ENCODE results near the gene PLCB1.

PLCB1 gene

DNA sequence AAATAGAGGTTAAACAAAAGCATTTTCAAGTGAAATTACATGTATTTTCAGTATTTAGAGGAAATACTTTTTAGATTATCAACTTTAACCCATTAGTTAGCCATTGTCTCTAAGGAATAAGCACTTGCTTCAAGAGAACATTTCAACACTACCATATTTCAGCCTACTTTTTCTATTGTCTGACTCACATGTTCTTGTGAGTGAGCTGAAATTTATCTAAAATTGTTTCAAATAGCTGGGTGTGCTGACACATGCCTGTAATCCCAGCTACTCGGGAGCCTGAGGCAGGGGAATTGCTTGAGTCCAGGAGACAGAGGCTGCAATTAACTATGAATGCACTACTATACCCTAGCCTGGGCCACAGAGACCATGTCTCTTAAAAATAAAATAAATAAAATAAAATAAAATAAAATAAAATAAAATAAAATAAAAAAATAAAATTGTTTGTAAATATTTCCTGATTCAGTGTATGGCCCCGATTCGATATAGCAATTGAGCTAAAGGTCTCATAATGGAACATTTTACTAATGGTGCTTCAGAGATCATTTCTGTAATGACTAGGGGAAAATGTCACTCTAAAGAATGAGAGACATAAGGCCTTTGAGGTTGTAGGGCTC, 612.3 kb downstream of the PLCB1 start:
- no peak for DNase-seq

GRCh38 chr20:8749101-8749500, 617.0 kb downstream of the PLCB1 start:
- DNase-seq, result no peak

DNA sequence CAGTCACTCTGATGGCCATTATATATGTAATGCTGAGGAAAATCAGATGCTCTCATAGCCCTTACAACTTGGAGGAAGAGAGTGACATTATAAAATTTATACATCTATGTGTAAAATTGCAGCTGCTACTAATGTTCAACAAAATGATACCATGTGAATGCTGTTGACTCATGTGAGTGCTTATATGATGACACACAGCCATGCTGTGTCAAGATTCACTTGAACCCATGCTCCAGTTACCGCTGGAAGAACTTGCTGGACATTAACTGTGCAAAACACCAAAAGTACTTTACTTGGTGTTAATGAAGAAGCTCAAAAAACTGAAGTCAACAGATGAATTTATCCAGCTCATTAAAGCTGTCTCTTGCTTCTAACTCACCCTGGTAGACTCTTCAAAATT, 617.9 kb downstream of the PLCB1 start:
- no peak for DNase-seq

GRCh38 chr20:8755340-8756118, 623.5 kb downstream of the PLCB1 start:
- DNase-seq, result no peak

DNA sequence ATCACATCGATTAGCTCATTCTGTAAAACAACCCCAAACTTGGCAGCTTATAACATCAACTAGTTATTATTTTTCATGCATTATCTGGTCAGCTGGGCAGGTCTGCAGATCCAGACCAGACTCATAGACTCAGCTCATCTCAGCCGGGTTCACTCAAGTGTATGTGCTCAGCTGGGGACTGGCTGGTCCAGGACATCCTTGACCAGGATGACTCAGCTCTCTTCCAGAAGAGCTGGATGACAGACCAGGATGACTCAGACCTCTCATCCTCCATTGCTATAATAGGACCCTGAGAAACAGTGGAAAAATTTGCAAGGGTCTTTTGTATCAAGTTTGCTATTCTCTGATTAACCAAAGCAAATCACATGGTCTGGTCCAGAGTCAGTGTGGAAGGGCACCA, 624.3 kb downstream of the PLCB1 start:
- no peak for DNase-seq

GRCh38 chr20:8757146-8757545, 625.1 kb downstream of the PLCB1 start:
- DNase-seq, result no peak

- DNase-seq, result no peak
These were observed 632.4 kb downstream of the PLCB1 start for GRCh38 chr20:8764344-8764962.

GRCh38 chr20:8766868-8767390, 634.9 kb downstream of the PLCB1 start:
- no peak for DNase-seq

GRCh38 chr20:8774412-8774811, 642.3 kb downstream of the PLCB1 start:
- no peak for DNase-seq

- DNase-seq, result no peak
These were observed 645.8 kb downstream of the PLCB1 start for GRCh38 chr20:8777911-8778310.

GRCh38 chr20:8778387-8778786, 646.3 kb downstream of the PLCB1 start:
- DNase-seq, result no peak

DNA sequence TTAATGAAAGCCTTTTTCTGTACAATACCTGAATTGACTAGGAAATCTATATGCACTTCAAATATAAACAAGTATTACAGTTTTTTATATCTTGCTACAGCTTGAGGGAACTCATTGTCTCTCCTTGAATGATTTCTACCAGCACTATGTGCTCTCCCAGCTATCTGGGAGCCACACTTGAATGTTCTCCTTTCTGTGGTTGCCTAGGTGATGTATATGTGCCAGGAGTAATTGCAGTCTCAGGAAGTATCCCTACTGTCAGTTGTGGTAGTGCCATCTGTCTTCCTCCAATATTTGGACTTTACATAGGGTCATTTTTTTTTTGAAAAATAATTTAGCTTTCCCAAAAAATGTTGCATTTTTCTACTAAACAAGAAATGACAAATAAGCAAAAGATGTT, 648.8 kb downstream of the PLCB1 start:
- DNase-seq, result no peak

DNA sequence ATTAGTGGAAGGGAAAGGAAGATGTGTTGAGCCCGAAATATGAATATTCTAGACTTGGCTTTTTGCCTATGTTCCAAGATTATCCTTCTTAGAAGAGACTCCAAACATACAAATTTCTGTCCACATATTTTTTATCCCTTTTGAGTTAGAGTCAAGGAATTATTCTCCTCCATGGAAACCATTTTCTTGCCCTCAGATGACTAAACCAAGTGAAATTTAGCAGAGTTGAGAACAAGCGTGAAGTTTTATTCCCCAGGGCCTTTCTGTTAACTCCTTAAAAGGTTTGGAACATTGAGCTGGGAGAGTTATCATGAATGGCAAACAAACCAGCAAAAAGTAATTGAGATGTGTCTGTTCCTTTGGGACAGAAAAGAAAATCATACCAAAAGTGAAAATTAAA, 650.7 kb downstream of the PLCB1 start:
- no peak for DNase-seq

DNA sequence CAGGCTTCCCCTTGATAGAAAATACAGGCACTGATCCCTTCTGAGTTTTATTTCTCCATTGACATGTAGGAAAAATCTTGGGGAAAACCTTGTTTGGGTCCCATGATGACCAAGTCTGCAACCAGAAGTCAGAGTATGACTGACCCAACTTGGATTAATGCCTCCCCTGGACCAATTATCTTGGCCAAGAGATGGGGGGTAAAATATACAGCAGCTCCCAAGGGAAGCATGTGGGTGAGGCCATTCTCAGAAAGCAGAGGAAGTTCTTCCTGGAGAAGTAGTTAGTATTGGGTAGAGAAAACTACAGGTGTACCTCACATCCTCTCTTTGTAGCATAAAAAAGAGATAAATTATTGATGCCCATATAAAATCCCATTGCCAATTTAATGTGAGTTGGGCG, 651.7 kb downstream of the PLCB1 start:
- DNase-seq, result no peak

DNA sequence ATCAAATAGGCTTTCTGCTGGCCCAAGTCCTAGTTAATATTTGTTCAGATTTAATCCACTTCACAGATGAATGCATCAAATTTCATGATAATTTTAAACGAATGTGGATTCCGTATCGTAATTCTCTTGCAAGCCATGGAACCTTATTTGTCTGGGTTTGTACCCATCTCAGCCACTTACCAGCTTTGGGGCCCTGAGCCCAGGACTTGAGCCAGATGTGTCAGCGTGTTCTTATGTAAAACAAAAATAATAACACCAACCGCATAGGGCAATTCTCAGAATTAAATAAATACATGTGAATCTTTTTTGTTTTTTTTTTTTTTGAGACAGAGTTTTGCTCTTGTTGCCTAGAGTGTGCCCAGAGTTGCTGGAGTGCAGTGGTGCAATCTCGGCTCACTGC, 654.3 kb downstream of the PLCB1 start:
- no peak for DNase-seq

DNA sequence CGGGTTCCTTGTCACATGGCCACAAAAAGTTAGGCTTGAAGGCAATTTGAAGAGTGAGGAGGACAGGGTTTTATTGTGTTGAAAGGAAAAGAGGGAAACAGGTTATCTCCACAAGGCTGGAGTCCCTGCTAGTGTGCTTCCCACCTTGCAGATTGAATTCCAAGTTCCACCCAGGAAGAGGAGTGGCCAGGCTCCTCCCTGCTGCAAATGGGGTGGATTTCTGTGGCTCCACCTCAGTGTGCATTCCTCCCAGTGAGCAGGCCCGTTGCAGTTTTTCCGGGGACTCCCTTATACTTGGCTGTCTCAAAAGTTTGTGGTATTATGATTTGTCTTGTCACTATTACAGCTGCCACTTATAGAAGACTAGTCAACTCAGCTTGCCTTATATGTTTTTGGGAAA, 655.0 kb downstream of the PLCB1 start:
- DNase-seq, result no peak

- no peak for DNase-seq
These were observed 656.2 kb downstream of the PLCB1 start for GRCh38 chr20:8788275-8788674.

DNA sequence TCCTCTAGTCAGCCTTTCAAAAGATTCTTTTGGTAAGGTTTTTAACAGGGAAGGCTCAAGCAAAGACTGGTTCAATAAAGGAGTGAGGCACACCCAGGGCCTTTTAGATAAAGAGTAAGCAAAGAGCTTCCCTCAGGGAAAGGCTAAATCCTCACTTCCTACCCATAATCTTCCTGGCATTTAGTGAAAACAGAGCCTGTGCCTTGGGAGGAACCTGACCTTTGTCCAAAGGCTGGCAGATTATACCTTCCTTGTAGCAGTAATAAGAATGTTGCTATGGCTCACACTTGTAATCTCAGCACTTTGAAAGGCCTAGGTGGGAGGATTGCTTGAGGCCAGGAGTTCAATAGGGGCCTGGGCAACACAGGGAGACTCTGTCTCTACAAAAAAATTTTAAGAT, 656.8 kb downstream of the PLCB1 start:
- no peak for DNase-seq

GRCh38 chr20:8790442-8791074, 658.5 kb downstream of the PLCB1 start:
- no peak for DNase-seq

DNA sequence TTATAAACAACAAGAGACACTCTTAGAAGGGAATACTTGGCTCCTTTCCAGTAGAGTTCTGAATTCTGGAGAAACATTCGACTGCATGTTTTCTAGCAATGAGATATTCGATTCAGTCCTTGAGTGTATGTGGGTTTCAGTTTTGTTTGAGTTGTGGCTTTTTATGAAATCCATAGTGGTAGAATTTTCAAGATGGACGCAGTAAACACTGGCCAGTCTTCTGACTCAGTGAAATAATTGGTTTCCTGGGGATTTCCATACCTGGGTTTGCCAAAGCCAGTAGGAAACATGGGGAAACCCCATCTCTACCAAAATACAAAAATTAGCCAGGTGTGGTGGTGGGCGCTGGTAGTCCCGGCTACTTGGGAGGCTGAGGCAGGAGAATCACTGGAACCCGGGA, 663.3 kb downstream of the PLCB1 start:
- no peak for DNase-seq

- no peak for DNase-seq
These were observed 664.1 kb downstream of the PLCB1 start for GRCh38 chr20:8796088-8796660.

- DNase-seq, result no peak
These were observed 666.4 kb downstream of the PLCB1 start for GRCh38 chr20:8798505-8798904.

DNA sequence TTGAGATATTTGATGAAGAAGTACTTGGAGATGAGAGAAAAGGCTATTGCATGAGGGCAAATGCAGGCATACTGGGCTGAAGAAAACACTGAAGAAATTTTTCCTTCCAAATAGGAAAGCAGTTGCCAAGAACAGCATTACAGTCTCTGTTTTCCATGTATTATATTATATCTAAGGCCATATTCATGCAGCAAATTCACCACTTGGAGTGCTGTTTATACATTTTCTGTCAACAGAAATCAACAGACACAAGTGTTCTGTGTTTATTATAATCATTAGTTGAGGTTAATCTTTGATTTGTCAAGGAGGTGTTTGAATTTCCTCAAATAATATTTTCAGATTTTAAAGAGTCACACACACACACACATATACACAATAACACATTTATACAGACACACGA, 668.0 kb downstream of the PLCB1 start:
- DNase-seq, result no peak

Measured in activated naive CD4-positive, alpha-beta T cell (primary cell).